Dedifferentiated amniotic fluid mesenchymal stem cell (primary cell): ENCODE measurements around the gene CDH13.

ENCODE experiments used
- DNase-seq: peaks from one replicate; pipeline ENCODE4 v3.0.0-alpha.2; 2016; ENCODE audit errors: extremely low spot score

Gene CDH13

DNA sequence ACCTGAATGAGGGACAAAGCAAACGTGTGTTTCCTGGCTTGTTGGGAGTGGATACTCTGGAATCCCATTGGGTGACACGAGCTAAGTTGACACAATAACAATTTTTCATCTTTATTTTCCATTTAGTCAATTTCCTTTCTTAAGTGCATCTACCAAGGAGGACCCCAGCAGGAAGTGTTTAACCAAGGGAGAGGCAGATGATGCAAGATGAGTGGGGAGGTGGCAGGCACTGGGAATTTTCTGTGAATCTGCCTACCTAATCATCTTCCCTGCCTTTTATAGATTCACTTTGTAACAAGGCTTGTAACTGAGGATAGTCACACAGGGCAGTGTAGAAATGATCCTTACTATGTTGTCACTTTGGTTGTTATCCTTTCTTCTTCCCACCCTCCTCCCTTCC, 863.3 kb downstream of the CDH13 start:
- no peak for DNase-seq

DNA sequence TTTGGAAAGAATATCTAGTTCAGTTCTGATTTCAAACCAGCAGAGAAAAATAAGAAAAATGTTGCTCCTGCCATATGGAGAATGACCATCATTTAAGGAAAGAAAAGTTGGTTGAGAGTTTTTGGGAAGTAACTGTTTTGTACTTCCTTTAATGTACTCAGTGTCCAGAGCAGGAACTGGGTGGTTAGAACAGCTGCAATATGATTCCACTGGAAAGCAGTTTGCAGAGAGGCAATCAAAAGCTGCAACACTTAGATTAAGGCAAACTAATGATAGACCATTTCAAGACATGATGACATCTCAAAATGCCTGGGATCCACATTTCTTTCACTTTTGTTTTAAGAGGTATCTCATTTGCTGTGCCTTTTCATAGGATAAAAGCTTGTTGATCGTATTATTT, 867.7 kb downstream of the CDH13 start:
- DNase-seq, result no peak

DNA sequence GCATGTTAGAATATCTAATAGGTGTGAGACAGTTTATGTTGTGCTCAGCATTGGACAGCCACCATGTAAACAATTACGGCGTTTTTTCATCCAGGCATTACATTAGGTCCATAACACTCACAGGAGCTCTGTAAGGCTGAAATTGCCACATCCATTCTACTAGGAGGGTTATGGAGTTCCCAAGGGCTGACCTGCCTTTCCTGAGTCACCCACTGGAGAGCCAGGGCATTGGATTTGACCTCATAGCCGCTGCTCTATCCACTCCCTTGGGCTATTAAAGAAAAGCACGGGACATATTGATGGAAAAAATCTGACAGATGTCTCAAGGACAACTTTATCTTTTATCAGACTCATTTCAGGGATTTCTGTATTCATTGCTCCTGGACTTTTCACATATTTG, 874.7 kb downstream of the CDH13 start:
- DNase-seq, result no peak

DNA sequence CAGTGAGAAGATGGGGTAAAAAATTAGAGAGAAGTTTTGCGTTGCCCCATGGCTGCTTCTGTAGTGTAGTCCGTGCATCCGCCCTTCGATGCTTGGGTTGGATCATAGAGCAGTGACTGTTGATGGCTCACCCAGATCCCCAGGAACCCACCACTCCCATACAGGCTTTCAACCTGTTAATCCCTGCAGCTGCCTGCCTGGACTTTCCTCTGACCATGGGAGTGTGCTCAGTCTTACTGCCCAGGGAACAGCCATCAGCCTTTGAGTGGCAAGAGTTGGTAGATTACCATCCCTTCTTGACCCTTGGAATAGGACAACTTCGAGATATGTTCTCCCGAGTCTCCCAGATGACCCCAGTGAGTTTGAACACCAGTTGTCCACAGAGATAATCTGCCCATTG, 881.5 kb downstream of the CDH13 start:
- DNase-seq, result no peak

DNA sequence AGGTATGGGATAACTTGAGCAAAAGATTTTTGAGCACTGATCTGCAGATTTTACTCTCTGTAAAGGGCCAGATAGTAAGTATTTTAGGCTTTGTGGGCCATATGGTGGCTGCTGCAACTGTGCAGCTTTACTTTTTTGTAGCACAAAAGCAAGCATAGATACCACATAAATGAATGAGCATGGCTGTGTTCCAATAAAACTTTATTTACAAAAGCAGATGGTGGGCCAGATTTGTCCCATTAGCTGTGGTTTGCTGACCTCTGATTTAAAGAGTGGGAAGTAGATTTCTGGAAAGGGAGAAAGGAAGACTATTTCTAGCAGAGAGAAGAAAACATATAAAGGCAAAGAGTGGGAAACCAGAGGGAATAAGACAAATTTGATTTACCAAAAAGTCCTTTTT, 882.5 kb downstream of the CDH13 start:
- DNase-seq, result no peak

DNA sequence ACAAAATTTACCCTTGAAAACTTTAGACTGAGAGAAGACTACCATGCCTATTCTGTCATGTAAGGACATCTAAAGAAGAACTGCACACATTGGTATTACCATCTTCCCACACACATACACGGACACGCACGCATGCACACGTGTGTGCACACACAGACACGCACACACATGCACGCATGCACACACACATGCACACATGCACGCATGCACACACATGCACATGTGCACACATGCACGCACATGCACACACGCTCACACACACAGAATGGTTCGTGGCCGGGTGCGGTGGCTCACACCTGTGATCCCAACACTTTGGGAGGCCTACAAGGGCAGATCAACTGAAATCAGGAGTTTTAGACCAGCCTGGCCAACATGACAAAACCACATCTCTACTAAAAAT, 884.1 kb downstream of the CDH13 start:
- DNase-seq, result no peak

DNA sequence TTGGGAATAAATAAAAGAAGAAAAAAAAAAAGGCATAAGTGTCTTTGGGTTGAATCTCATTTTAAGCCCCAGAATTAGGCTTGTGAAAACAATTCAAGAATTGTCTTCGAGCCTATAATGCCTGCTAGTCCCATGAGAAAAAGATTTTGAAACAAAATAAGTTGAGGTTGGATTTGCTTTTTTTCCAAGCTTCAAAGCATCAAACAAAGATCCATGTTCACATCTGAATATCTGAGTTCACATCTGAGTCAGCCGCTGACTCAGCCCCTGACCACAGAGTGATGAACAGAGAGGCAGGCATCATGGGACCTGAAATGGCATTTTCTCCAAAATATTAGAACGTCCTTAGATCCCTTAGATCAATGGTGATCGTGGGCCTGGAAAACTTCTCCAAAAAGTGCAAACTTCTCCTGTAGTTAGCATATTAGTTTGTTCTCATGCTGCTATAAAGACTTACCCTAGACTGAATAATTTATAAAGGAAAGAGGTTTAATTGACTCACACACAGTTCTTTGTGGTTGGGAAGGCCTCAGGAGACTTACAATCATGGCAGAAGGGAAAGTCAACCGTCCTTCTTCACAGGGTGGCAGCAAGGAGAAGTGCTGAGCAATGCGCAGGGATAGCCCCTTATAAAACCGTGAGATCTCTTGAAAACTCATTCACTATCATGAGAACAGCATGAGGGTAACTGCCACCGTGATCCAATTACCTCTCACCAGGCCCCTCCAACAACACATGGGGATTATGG, 886.4 kb downstream of the CDH13 start:
- peak; percentile 37 for DNase-seq

DNA sequence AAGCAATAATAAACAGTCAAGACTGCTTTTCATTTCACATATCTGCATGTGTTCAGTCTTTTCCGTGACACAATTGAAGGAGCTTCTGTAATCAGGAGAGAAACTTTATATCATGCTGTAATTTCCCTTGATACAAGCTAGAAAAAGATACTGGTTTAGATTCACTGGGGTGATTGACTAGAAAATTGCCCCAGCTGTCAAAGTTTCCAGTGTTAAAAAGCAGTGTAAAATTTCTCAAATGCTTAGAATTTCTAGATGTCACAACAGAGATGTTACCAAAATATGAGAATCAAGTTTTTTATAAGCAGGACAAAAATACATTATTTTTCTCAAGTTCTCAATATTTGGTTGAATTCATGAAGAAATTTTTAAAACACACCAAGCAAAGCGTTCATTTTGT, 888.6 kb downstream of the CDH13 start:
- DNase-seq, result no peak

DNA sequence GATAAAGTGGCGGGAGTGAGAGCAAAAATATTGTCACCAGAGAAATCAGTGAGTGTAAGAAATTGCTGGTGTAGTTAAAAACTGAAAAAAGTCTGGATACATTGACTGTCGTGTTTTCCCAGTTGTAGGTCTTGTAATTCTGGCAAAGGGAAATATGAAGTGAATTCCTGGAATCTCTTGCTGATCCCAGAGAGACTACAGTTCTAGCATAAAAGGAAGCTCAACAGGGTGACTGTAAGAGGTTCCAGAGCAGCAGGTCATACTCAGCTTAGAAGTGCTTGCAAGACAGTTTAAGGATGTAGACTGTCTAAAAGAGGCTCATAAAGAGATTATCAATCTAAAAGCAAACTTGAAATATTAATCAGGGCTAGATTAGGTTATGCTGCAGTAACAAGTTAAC, 890.2 kb downstream of the CDH13 start:
- no peak for DNase-seq

DNA sequence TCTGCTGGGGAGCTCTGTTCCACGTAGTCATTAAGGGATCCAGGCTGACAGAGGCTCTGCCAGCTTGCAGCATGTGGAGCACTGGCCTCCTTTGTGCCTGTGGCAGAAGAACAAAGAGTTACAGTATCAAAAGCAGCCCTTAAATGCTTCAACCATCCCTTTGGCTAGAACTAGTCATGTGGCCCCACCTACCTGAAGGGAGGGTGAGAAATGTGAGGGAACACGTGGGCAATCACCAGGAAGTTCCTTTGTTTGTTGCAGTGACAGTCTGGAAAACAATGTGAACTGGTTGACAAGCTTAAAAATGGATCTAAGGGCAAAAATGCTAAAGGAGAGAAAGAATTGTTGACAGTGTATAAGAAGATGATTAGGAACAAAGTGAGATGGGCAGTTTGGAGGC, 890.6 kb downstream of the CDH13 start:
- DNase-seq, result no peak

DNA sequence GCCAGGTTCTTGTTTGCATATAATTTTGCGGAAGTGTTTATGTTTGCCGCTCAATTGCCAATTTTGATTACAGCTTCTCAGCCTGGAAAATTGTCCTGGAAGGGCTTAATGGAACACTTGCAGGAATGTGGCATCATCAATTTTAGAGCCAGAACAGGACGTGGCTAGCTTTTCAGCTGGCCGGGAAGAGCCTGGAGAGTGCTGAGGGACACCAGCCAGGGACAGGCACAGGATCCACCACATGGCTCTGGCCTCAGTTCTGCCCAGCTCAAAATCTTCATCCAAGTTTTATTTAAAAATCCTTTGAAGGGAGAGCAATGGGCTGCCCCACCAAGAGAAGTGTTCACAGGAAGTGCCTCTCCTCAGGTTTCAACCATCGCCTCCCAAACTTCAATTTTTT, 893.8 kb downstream of the CDH13 start:
- DNase-seq, result no peak

DNA sequence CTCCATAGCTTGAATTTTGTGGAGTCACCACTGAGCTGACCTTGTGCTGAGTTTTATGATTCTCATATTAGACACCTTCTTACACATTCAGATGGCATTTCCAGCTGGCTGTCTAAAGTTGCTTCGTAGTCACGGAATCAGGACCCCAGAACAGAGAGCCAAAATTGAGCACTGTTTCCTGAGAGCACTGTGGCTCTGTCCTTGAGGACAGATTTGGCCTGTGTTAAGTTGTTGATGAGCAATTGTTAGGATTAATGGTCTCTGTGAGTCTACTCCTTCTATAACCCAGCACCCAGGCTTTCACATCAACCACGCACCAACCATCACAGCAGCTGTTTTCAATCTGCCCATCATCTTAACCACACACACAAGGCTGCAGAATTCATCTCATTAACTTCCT, 903.5 kb downstream of the CDH13 start:
- no peak for DNase-seq

DNA sequence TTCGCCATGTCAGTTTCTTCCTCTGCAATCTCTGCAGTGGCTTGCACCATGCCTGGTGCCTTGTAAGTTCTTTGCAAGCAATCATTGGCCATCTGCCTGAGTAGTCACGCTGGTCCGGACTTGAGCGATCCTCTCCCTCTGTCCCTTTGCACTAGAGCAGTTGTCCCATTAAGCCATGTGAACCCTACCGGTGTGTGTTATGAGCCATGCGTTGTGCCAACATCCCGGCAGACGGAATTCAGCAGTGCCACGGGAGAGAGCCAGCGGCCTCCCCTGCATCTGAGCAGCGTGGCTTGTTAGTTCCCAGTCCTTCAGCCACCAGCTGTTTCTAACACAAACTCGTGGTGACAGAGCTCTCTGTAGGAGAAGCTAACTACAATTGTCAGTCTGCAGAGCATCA, 905.9 kb downstream of the CDH13 start:
- DNase-seq, result no peak

DNA sequence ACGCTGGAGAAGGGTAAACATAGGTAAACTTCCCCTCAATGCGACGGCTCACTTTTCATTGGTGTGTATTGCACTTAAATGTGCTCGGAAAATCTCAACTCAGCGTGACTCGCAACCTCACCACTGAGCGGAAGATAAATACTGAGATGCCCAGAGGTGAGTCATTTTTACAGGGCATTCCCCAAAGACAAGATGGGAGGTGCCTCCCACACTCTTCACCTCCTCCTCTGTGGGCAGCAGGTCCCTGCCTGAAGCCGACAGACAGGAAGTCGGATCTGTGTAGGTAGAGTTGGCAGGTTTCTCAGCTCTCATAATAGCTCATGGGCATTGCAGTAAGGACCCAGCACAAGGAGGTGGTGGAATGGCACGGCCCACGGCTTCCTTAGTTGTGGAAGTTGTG, 906.4 kb downstream of the CDH13 start:
- DNase-seq, result no peak

DNA sequence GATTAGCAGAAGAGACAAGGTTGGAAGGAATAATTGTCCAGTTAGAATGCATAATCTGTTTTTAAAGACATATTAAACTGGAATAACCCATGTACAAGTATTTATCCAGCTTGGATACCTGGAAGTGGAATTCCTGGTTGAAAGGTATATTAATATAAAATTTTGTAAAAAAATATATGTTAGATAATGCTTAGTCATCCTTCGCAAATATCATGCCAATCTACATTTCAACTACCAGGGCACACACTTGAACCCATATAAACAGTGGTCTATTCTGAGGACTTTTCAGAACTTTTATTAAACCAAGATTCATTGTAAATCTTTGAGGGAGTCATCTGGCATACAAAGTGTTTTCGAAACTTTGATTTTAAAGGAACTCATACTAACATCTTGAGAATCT, 911.9 kb downstream of the CDH13 start:
- DNase-seq, result no peak

DNA sequence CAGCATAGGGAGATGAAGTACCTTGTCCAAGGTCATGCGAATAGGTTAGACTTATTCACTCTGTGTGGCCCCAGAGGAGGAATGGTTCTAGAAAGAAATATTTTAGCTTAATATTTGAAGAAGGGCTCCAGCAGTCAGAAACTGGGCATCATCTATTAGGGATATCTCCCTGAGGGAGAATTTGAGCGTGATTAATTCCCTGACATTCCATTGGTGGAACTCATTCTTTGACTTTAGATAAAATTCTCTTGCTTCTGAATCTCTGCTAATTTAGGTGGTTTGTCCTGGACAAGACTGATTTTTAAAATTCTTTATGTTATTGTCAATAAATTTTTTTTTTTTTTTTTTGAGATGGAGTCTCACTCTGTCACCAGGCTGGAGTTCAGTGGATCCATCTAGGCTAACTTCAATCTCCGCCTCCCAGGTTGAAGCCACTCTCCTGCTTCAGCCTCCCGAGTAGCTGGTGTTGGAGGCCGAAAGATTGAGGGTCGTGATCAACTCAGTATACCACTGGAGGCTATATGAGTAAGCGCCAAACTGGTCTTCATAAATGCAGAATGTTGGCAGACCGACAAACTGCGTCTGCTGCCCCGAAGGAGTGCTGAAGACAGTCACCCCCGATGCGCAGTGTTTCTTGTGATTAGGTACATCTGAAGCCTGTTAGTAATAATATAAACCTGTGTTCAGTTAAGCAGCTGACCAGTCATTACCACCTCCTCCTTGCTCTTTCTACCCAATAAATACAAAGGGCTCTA, 913.1 kb downstream of the CDH13 start:
- DNase-seq, result no peak

DNA sequence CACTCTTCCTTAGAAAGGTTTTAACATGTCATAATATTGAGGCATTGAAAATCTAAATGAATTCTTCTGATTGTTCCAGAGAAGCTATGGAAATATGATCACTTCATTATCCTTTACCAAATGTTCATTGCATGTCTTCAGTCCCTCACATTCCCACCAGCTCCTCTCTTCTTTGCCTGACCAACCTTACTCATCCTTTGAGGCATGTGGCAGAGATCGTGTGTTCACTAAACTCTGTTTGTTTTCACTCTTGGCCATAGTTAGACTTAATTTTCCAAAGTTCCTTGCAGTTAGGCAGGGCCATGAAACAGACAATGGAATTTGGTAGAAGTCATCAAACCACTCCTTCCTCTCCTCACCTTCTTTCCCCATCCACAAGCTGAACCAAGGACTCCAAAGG, 914.5 kb downstream of the CDH13 start:
- no peak for DNase-seq

DNA sequence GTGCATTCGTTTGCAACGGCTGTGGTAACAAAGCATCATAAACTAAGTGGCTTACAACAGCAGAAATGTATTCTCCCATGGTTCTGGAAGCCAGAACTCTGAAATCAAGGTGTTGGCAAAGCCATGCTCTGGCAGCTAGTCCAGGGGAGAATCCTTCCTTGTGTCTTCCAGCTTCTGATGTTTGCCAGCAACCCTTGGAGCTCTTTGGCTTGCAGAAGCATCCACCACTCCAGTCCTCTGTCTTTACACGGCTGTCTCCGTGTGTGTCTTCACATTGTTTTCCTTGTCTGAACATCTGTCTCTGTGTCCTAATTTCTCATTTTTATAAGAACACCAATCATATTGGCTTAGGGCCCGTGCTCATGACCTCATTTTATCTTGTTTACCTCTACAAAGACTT, 915.7 kb downstream of the CDH13 start:
- DNase-seq, result no peak

DNA sequence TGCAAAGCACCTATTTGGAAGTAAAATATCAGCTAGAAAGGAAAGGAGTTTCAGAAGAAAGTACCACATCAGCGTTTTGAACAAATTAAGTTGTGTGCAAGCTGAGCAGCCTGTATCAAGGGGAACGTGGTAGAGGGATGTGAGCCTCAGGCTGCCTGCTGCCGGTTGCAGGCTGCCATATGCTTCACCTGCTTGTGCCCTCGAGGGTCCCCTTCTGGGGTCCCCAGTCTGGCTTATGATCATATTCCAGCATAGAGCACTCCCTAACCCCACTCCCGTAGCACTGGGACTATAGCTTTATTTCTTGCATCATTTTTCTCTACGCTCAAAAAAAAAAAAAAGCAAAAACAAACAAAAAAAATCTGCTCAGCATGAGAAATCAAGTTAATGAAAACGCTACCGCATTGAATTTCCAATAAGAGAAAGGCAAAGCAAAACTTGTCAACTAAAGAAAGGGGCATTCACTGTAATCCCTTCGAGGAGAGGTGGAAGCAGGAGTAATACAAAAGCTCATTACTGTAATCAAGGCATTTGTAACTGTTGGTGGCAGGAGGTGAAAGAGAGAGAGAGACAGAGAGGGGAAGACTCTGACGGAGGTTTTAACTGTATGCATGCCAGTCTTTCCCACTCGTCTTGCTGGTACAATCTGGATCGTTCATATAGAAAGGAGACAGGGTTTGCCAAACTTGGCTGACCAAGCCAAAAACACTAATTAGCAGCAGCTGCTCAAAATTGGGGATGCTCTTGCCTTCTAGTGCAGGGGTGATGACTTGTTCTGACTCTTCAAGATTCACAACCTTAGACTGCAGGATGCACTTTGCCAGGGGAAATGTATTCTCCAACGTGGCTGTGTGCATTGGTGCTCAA, 922.8 kb downstream of the CDH13 start:
- no peak for DNase-seq

DNA sequence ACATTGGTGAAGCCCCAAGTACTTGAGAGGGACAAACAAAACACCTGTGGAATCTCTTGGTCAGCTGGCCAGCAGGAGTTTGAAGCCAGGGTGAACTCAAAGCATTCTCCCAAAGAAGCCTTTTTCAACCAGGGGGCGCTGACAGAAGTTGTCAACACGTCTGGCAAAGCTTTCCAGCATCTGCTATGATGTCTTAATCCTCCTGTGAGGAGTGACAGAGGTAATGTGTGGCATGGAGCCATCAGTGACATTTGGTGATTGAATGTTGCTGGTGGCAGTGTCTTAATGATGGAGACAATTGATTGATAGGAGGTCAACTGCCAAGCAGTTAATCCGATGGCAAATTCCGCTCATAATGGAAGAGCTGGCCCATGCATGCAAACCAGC, 923.4 kb downstream of the CDH13 start:
- no peak for DNase-seq

DNA sequence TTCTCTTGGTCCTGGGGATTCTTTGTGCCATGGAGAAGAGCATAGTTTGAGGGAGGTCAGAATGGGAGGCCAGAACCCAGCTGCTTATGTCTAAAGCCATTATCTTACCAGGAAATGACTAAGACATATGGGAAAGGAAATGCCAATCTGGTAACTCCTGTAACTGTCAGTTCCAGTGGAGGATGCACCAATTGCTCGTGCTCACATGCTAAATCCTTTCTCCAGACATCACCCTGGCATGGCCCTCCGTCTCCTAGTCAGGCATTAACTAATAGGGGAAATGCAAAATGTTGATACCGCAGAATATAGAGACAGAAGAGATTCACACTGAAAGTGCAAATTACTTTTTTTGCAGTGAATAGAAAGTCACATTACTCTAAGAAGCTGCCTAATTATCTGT, 925.5 kb downstream of the CDH13 start:
- no peak for DNase-seq

DNA sequence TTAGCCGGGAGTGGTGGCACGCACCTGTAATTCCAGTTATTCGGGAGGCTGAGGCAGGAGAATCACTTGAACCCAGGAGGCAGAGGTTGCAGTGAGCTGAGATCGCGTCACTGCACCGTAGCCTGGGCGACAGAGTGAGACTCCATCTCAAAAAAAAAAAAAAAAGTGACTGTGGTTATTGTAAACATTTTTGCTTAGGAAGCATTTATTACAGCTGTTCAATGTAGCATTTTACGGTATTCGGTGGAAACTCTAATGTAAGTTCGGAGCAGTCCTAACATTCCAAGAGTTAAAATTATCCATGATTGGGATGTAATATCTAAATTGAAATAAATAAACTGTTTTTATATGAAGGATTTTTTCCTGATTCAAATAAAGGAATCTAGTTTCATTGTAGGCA, 926.2 kb downstream of the CDH13 start:
- no peak for DNase-seq

DNA sequence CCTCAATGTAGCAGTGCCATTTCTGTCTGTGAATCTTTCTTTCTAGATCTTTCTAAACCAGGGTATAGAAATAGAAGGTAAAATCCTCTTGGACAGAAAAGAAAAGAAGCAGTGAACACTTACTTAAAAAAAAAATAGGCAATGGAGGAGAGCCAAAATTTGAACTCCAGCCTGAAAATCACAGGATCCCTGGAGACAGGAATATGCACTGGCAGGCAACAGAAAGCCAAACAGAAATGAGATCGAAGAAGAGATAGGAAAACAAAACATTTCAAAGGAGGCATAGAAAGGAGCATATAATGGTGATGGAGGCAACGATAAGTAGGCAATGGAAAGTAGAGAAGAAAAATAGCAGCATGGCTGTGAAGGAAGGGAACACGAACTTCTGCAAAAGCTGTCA, 927.3 kb downstream of the CDH13 start:
- no peak for DNase-seq
